ENCODE data around the gene ZBTB17. TPM values are rescaled to one million over a fixed set of nuclear protein-coding genes. Genes with fewer than 3 reads are reported as not detected.
"Not testable (repeated sequence)": the region's sequence is repeated elsewhere in the genome, so short reads cannot be mapped to it uniquely, and the experiment has no call there.

ZBTB17 gene
- total RNA-seq (10 to 100 TPM; 16.7 to 37.5 TPM), polyA plus RNA-seq (ENCODE audit: insufficient read length in 2 of 2) (10 to 100 TPM; 40.6 to 50.8 TPM)
- long read RNA-seq, donor 1, partial matches to known transcripts, result 7 of 11 reads
- long read RNA-seq, donor 1, other reads (novel, unspliced or antisense), result 0 of 11 reads
- long read RNA-seq, donor 2, partial matches to known transcripts, result 0 of 3 reads
- long read RNA-seq, donor 2, other reads (novel, unspliced or antisense), result 0 of 3 reads
- long read RNA-seq, donor 3, partial matches to known transcripts, result 0 of 2 reads
- long read RNA-seq, donor 3, other reads (novel, unspliced or antisense), result 0 of 2 reads
- long read RNA-seq, donor 4, partial matches to known transcripts, result 0 of 5 reads
- long read RNA-seq, donor 4, other reads (novel, unspliced or antisense), result 0 of 5 reads

GRCh38 chr1:15975805-15976680 lies at the start of gene ZBTB17:
ZBTB17 (minus strand) TSS chr1:15976101; CDS start chr1:15948495, 27,606 bp downstream.
- peaks cover 7% of the 10 kb centered on the region for H3K4me1 ChIP-seq (ENCODE audit: control insufficient read depth, insufficient read depth, low read length)
- 6% methylated on average over 40 of the region's 47 CpGs for WGBS (ENCODE audit: insufficient coverage)
- H3K27ac ChIP-seq (ENCODE audit: low read depth, low read length), result peak within 1 kb of the TSS; percentile 48
- no peaks in the 10 kb centered on the region for H3K27me3 ChIP-seq (ENCODE audit: control insufficient read depth, insufficient read depth, low read length)
- peaks cover 8% of the 10 kb centered on the region for H3K36me3 ChIP-seq (ENCODE audit: control insufficient read depth, insufficient read depth, low read length)
- peak within 1 kb of the TSS; percentile 88 for H3K4me3 ChIP-seq (ENCODE audit: low read depth, low read length)
- DNase-seq (ENCODE audit: low read depth in 4 of 6, low spot score in 6 of 6), result peak; percentile 82 to 98 (median 88)
- no peaks in the 10 kb centered on the region for H3K9me3 ChIP-seq (ENCODE audit: control insufficient read depth, insufficient read depth, low read length)

- Histone ChIP-seq H3K4me1 (ENCODE audit: control insufficient read depth, insufficient read depth, low read length) (peaks cover 29% of the 10 kb centered on the region), H3K27me3 (ENCODE audit: control insufficient read depth, insufficient read depth, low read length) (peaks cover 2% of the 10 kb centered on the region), H3K9me3 (ENCODE audit: control insufficient read depth, insufficient read depth, low read length) (no peaks in the 10 kb centered on the region), H3K36me3 (ENCODE audit: control insufficient read depth, insufficient read depth, low read length) (no peaks in the 10 kb centered on the region), H3K27ac (ENCODE audit: low read depth, low read length) (no peak overlapping the region), H3K4me3 (ENCODE audit: low read depth, low read length) (no peak overlapping the region)
- WGBS (ENCODE audit: insufficient coverage), result 64% methylated on average over 7 of the region's 7 CpGs
- DNase-seq (ENCODE audit: low read depth in 4 of 6, low spot score in 6 of 6), result no peak
Observed at GRCh38 chr1:16023050-16023653, 47.3 kb upstream of the ZBTB17 start.

- Histone ChIP-seq H3K27ac (ENCODE audit: low read depth, low read length) (no peak overlapping the region), H3K4me3 (ENCODE audit: low read depth, low read length) (no peak overlapping the region), H3K9me3 (ENCODE audit: control insufficient read depth, insufficient read depth, low read length) (no peaks in the 10 kb centered on the region), H3K27me3 (ENCODE audit: control insufficient read depth, insufficient read depth, low read length) (peaks cover 2% of the 10 kb centered on the region), H3K36me3 (ENCODE audit: control insufficient read depth, insufficient read depth, low read length) (no peaks in the 10 kb centered on the region), H3K4me1 (ENCODE audit: control insufficient read depth, insufficient read depth, low read length) (peaks cover 36% of the 10 kb centered on the region)
- no peak for DNase-seq (ENCODE audit: low read depth in 4 of 6, low spot score in 6 of 6)
- WGBS (ENCODE audit: insufficient coverage), result 91% methylated on average over 6 of the region's 11 CpGs
Observed at GRCh38 chr1:16022393-16022792, 46.5 kb upstream of the ZBTB17 start.

GRCh38 chr1:16021681-16022080 lies 45.8 kb upstream of the ZBTB17 start, which contains the start of gene CLCNKA:
CLCNKA (plus strand) TSS chr1:16022036; CDS start chr1:16022620, 584 bp downstream.
- Histone ChIP-seq H3K36me3 (ENCODE audit: control insufficient read depth, insufficient read depth, low read length) (no peaks in the 10 kb centered on the region), H3K27me3 (ENCODE audit: control insufficient read depth, insufficient read depth, low read length) (no peaks in the 10 kb centered on the region), H3K9me3 (ENCODE audit: control insufficient read depth, insufficient read depth, low read length) (no peaks in the 10 kb centered on the region), H3K27ac (ENCODE audit: low read depth, low read length) (no peak within 1 kb of the TSS), H3K4me3 (ENCODE audit: low read depth, low read length) (no peak within 1 kb of the TSS), H3K4me1 (ENCODE audit: control insufficient read depth, insufficient read depth, low read length) (peaks cover 35% of the 10 kb centered on the region)
- WGBS (ENCODE audit: insufficient coverage), result 65% methylated on average over 6 of the region's 6 CpGs
- DNase-seq (ENCODE audit: low read depth in 4 of 6, low spot score in 6 of 6), result no peak

GRCh38 chr1:16020878-16021277 lies 45.0 kb upstream of the ZBTB17 start:
- H3K9me3 ChIP-seq (ENCODE audit: control insufficient read depth, insufficient read depth, low read length); H3K4me3 ChIP-seq (ENCODE audit: low read depth, low read length); H3K27me3 ChIP-seq (ENCODE audit: control insufficient read depth, insufficient read depth, low read length); DNase-seq (ENCODE audit: low read depth in 4 of 6, low spot score in 6 of 6); H3K36me3 ChIP-seq (ENCODE audit: control insufficient read depth, insufficient read depth, low read length); H3K27ac ChIP-seq (ENCODE audit: low read depth, low read length): not testable (repeated sequence)
- WGBS (ENCODE audit: insufficient coverage), result 83% methylated on average over 5 of the region's 9 CpGs
- peaks cover 31% of the 10 kb centered on the region for H3K4me1 ChIP-seq (ENCODE audit: control insufficient read depth, insufficient read depth, low read length)

GRCh38 chr1:16020325-16020724 lies 44.4 kb upstream of the ZBTB17 start:
- WGBS (ENCODE audit: insufficient coverage), result 86% methylated on average over 3 of the region's 6 CpGs
- DNase-seq (ENCODE audit: low read depth in 4 of 6, low spot score in 6 of 6), result no peak
- peaks cover 31% of the 10 kb centered on the region for H3K4me1 ChIP-seq (ENCODE audit: control insufficient read depth, insufficient read depth, low read length)
- no peaks in the 10 kb centered on the region for H3K9me3 ChIP-seq (ENCODE audit: control insufficient read depth, insufficient read depth, low read length)
- no peak overlapping the region for H3K4me3 ChIP-seq (ENCODE audit: low read depth, low read length)
- no peaks in the 10 kb centered on the region for H3K36me3 ChIP-seq (ENCODE audit: control insufficient read depth, insufficient read depth, low read length)
- H3K27me3 ChIP-seq (ENCODE audit: control insufficient read depth, insufficient read depth, low read length), result no peaks in the 10 kb centered on the region
- no peak overlapping the region for H3K27ac ChIP-seq (ENCODE audit: low read depth, low read length)

- H3K4me3 ChIP-seq (ENCODE audit: low read depth, low read length), result no peak overlapping the region
- peak in 1 of 6 donors; percentile 23 for DNase-seq (ENCODE audit: low read depth in 4 of 6, low spot score in 6 of 6)
- H3K27ac ChIP-seq (ENCODE audit: low read depth, low read length), result no peak overlapping the region
- WGBS (ENCODE audit: insufficient coverage), result 34% methylated on average over 7 of the region's 9 CpGs
- no peaks in the 10 kb centered on the region for H3K9me3 ChIP-seq (ENCODE audit: control insufficient read depth, insufficient read depth, low read length)
- no peaks in the 10 kb centered on the region for H3K27me3 ChIP-seq (ENCODE audit: control insufficient read depth, insufficient read depth, low read length)
- peaks cover 36% of the 10 kb centered on the region for H3K4me1 ChIP-seq (ENCODE audit: control insufficient read depth, insufficient read depth, low read length)
- no peaks in the 10 kb centered on the region for H3K36me3 ChIP-seq (ENCODE audit: control insufficient read depth, insufficient read depth, low read length)
Observed at GRCh38 chr1:16019644-16020277, 43.9 kb upstream of the ZBTB17 start.

GRCh38 chr1:16018749-16019643 lies 43.1 kb upstream of the ZBTB17 start:
- Histone ChIP-seq H3K27me3 (ENCODE audit: control insufficient read depth, insufficient read depth, low read length) (no peaks in the 10 kb centered on the region), H3K36me3 (ENCODE audit: control insufficient read depth, insufficient read depth, low read length) (no peaks in the 10 kb centered on the region), H3K9me3 (ENCODE audit: control insufficient read depth, insufficient read depth, low read length) (no peaks in the 10 kb centered on the region), H3K27ac (ENCODE audit: low read depth, low read length) (peak overlapping the region; percentile 70), H3K4me3 (ENCODE audit: low read depth, low read length) (no peak overlapping the region), H3K4me1 (ENCODE audit: control insufficient read depth, insufficient read depth, low read length) (peaks cover 41% of the 10 kb centered on the region)
- DNase-seq (ENCODE audit: low read depth in 4 of 6, low spot score in 6 of 6), result no peak
- WGBS (ENCODE audit: insufficient coverage), result 83% methylated on average over 20 of the region's 23 CpGs

Measured in spinal cord (tissue), 10 donors.